ENCODE results near the gene XRCC3. TPM values are rescaled to one million over a fixed set of nuclear protein-coding genes. Genes with fewer than 3 reads are reported as not detected.

XRCC3 gene
- total and polyA plus RNA-seq, 2 experiments from 2014 or later: 7.7 to 9.1 TPM

GRCh38 chr14:103669370-103669769 is 45.9 kb downstream of the XRCC3 start:
- no peak for TF ChIP-seq EZH2phosphoT487 (IDR thresholded peaks at IDR 0.05; ENCODE audit: low read depth, severe bottlenecking, unreplicated experiment)
- TF ChIP-seq EZH2 (IDR thresholded peaks at IDR 0.05; ENCODE audit: borderline replicate concordance): no peak
- Histone ChIP-seq H3K79me2 (peaks cover 14% of the 10 kb centered on the region), H3K27ac (no peak overlapping the region), H4K20me1 (ENCODE audit: insufficient read depth, poor library complexity, severe bottlenecking) (no peaks in the 10 kb centered on the region), H3K9me3 (ENCODE audit: low read depth) (no peaks in the 10 kb centered on the region), H3K4me3 (no peak overlapping the region), H2AFZ (no peak overlapping the region), H3K9me2 (replicated peaks; ENCODE audit: insufficient read depth) (no peaks in the 10 kb centered on the region), H3K27me3 (no peaks in the 10 kb centered on the region), H3K4me2 (no peak overlapping the region), H3K36me3 (replicated peaks; ENCODE audit: insufficient read depth, low read depth) (no peaks in the 10 kb centered on the region), H3K4me1 (ENCODE audit: insufficient read depth) (no peaks in the 10 kb centered on the region)
- DNase-seq (ENCODE audit: low spot score): no peak
- WGBS (ENCODE audit: low lambda C conversion rate, missing lambda C conversion rate): 98% methylated on average over 2 of the region's 2 CpGs

- Histone ChIP-seq H3K79me2 (peaks cover 14% of the 10 kb centered on the region), H2AFZ (no peak overlapping the region), H3K4me1 (ENCODE audit: insufficient read depth) (no peaks in the 10 kb centered on the region), H3K4me3 (no peak overlapping the region), H3K27me3 (no peaks in the 10 kb centered on the region), H4K20me1 (ENCODE audit: insufficient read depth, poor library complexity, severe bottlenecking) (no peaks in the 10 kb centered on the region), H3K4me2 (no peak overlapping the region), H3K27ac (no peak overlapping the region), H3K9me2 (replicated peaks; ENCODE audit: insufficient read depth) (no peaks in the 10 kb centered on the region), H3K36me3 (replicated peaks; ENCODE audit: insufficient read depth, low read depth) (no peaks in the 10 kb centered on the region), H3K9me3 (ENCODE audit: low read depth) (no peaks in the 10 kb centered on the region)
- no peak for DNase-seq (ENCODE audit: low spot score)
- TF ChIP-seq EZH2phosphoT487 (IDR thresholded peaks at IDR 0.05; ENCODE audit: low read depth, severe bottlenecking, unreplicated experiment): no peak
- TF ChIP-seq CTCF (IDR thresholded peaks at IDR 0.05; ENCODE audit: poor library complexity): no peak
- no peak for TF ChIP-seq EZH2 (IDR thresholded peaks at IDR 0.05; ENCODE audit: borderline replicate concordance)
- WGBS (ENCODE audit: low lambda C conversion rate, missing lambda C conversion rate): 97% methylated on average over 3 of the region's 3 CpGs
Measured at GRCh38 chr14:103668117-103668516, 47.1 kb downstream of the XRCC3 start.

- 96% methylated on average over 4 of the region's 4 CpGs for WGBS (ENCODE audit: low lambda C conversion rate, missing lambda C conversion rate)
- Histone ChIP-seq H4K20me1 (ENCODE audit: insufficient read depth, poor library complexity, severe bottlenecking) (no peaks in the 10 kb centered on the region), H3K79me2 (peaks cover 14% of the 10 kb centered on the region)
Measured at GRCh38 chr14:103667671-103668070, 47.6 kb downstream of the XRCC3 start.

GRCh38 chr14:103663506-103663905 is 51.7 kb downstream of the XRCC3 start:
- H3K4me2 ChIP-seq: no peak overlapping the region
- H4K20me1 ChIP-seq (ENCODE audit: insufficient read depth, poor library complexity, severe bottlenecking): peaks cover 5% of the 10 kb centered on the region
- H3K4me3 ChIP-seq: no peak overlapping the region
- H3K27me3 ChIP-seq: no peaks in the 10 kb centered on the region
- peaks cover 29% of the 10 kb centered on the region for H3K79me2 ChIP-seq
- peak overlapping the region; percentile 51 for H3K27ac ChIP-seq
- peaks cover 4% of the 10 kb centered on the region for H3K36me3 ChIP-seq (replicated peaks; ENCODE audit: insufficient read depth, low read depth)
- H3K9me2 ChIP-seq (replicated peaks; ENCODE audit: insufficient read depth): no peaks in the 10 kb centered on the region
- DNase-seq (ENCODE audit: low spot score): no peak
- WGBS (ENCODE audit: low lambda C conversion rate, missing lambda C conversion rate): 91% methylated on average over 13 of the region's 13 CpGs
- no peaks in the 10 kb centered on the region for H3K4me1 ChIP-seq (ENCODE audit: insufficient read depth)
- TF ChIP-seq CTCF (IDR thresholded peaks at IDR 0.05; ENCODE audit: poor library complexity) (no peak), EZH2phosphoT487 (IDR thresholded peaks at IDR 0.05; ENCODE audit: low read depth, severe bottlenecking, unreplicated experiment) (no peak), EZH2 (IDR thresholded peaks at IDR 0.05; ENCODE audit: borderline replicate concordance) (no peak)
- no peaks in the 10 kb centered on the region for H3K9me3 ChIP-seq (ENCODE audit: low read depth)
- H2AFZ ChIP-seq: no peak overlapping the region

More at GRCh38 chr14:103667671-103668070, 47.6 kb downstream of the XRCC3 start:
- H3K27ac ChIP-seq: no peak overlapping the region
- H3K27me3 ChIP-seq: no peaks in the 10 kb centered on the region
- no peak overlapping the region for H3K4me3 ChIP-seq
- no peaks in the 10 kb centered on the region for H3K9me3 ChIP-seq (ENCODE audit: low read depth)
- DNase-seq (ENCODE audit: low spot score): no peak
- TF ChIP-seq EZH2 (IDR thresholded peaks at IDR 0.05; ENCODE audit: borderline replicate concordance): no peak
- TF ChIP-seq EZH2phosphoT487 (IDR thresholded peaks at IDR 0.05; ENCODE audit: low read depth, severe bottlenecking, unreplicated experiment): no peak
- no peak for TF ChIP-seq CTCF (IDR thresholded peaks at IDR 0.05; ENCODE audit: poor library complexity)
- H3K36me3 ChIP-seq (replicated peaks; ENCODE audit: insufficient read depth, low read depth): no peaks in the 10 kb centered on the region
- H2AFZ ChIP-seq: no peak overlapping the region
- no peaks in the 10 kb centered on the region for H3K9me2 ChIP-seq (replicated peaks; ENCODE audit: insufficient read depth)
- no peaks in the 10 kb centered on the region for H3K4me1 ChIP-seq (ENCODE audit: insufficient read depth)
- H3K4me2 ChIP-seq: no peak overlapping the region
